ENCODE data around the gene TMEM169. TPM values are rescaled to one million over a fixed set of nuclear protein-coding genes. Genes with fewer than 3 reads are reported as not detected.

Gene TMEM169
- total RNA-seq, 2 donors from 2014 or later = 1.6 TPM

Other genes with a start within 250 kb of the TMEM169 start
- gene MREG, start 68.4 kb upstream of the TMEM169 start, total RNA-seq = 10 to 100 TPM in 1 of 2 donors, 1 to 10 TPM in 1; 9.0 to 10.8 TPM
- gene PECR, start 110 bp upstream of the TMEM169 start, total RNA-seq = 10 to 100 TPM; 28.4 to 29.7 TPM
- gene XRCC5, start 27.4 kb downstream of the TMEM169 start, total RNA-seq = 100 to 1,000 TPM; 300 to 324 TPM

All from activated T-cell treated with anti-CD3 and anti-CD28 coated beads, Interleukin-2, amount 50 U/mL, for 72 hours (primary cell).